Fibroblast of lung (primary cell): ENCODE results near the gene BTG4. TPM values are rescaled to one million over a fixed set of nuclear protein-coding genes. Genes with fewer than 3 reads are reported as not detected.

Experiments
- DNase-seq, 2 donors: peaks; one replicate each; pipeline versions ENCODE4 v3.0.0 to v3.0.0-alpha.2; 2010; ENCODE audit warnings: low read depth in 2 of 2
- H2AFZ ChIP-seq: 2 replicates; pipeline ENCODE4 v1.5.1; 2012; ENCODE audit warnings: low read length, control low read depth, inconsistent platforms
- H3K27ac ChIP-seq: 2 replicates; pipeline ENCODE4 v1.5.1; 2011; ENCODE audit warnings: low read length, control low read depth; ENCODE audit not compliant: insufficient read depth
- H3K27me3 ChIP-seq: 2 replicates; pipeline ENCODE4 v1.5.1; 2011; ENCODE audit warnings: mild to moderate bottlenecking, low read length; ENCODE audit not compliant: control insufficient read depth, insufficient read depth
- H3K36me3 ChIP-seq: 2 replicates; pipeline ENCODE4 v1.5.1; 2011; ENCODE audit warnings: low read length; ENCODE audit not compliant: control insufficient read depth, insufficient read depth
- H3K4me1 ChIP-seq: 2 replicates; pipeline ENCODE4 v1.5.1; 2011; ENCODE audit warnings: low read length; ENCODE audit not compliant: control insufficient read depth, insufficient read depth; ENCODE audit errors: extremely low read depth
- H3K4me2 ChIP-seq: 2 replicates; pipeline ENCODE4 v1.5.1; 2011; ENCODE audit warnings: low read length, control low read depth; ENCODE audit not compliant: insufficient read depth; ENCODE audit errors: extremely low read depth
- H3K4me3 ChIP-seq, 4 experiments: fragments of 200-600 bp in 1 of 4; sonication (generic) in 1 of 4; replicated peaks in 1 of 4; 2 replicates each; pipeline ENCODE4 v1.5.1; 2011 to 2016; ENCODE audit warnings: low read length in 4 of 4, low read depth in 3 of 4, mild to moderate bottlenecking in 3 of 4, control low read depth in 2 of 4, inconsistent platforms in 1 of 4, mixed read lengths in 1 of 4; ENCODE audit not compliant: insufficient read depth in 1 of 4; ENCODE audit errors: control extremely low read depth in 1 of 4
- H3K79me2 ChIP-seq: 2 replicates; pipeline ENCODE4 v1.5.1; 2012; ENCODE audit warnings: mild to moderate bottlenecking, low read length, inconsistent platforms; ENCODE audit not compliant: control insufficient read depth, insufficient read depth
- H3K9ac ChIP-seq: 2 replicates; pipeline ENCODE4 v1.5.1; 2011; ENCODE audit warnings: mild to moderate bottlenecking, low read length, control low read depth; ENCODE audit not compliant: insufficient read depth
- H3K9me3 ChIP-seq: 2 replicates; pipeline ENCODE4 v1.5.1; 2012; ENCODE audit warnings: low read depth, low read length; ENCODE audit not compliant: control insufficient read depth, insufficient read depth
- H4K20me1 ChIP-seq: 2 replicates; pipeline ENCODE4 v1.5.1; 2011; ENCODE audit warnings: low read length; ENCODE audit not compliant: control insufficient read depth, insufficient read depth; ENCODE audit errors: extremely low read depth
- CTCF ChIP-seq, 2 donors: IDR thresholded peaks in 1 of 2; conservative IDR thresholded peaks in 1 of 2; 1 replicate in 1 of 2; 2 replicates in 1 of 2; pipeline ENCODE4 v1.5.1; 2011 to 2012; ENCODE audit warnings: low read length in 2 of 2, control low read depth in 1 of 2, inconsistent platforms in 1 of 2, low read depth in 1 of 2, mild to moderate bottlenecking in 1 of 2
- EZH2 ChIP-seq: IDR thresholded peaks from 2 replicates; pipeline ENCODE4 v1.5.1; 2012; ENCODE audit warnings: low read length, control low read depth, mild to moderate bottlenecking; ENCODE audit errors: missing control alignments
- polyA plus RNA-seq, 2 donors: library from polyadenylated mRNA; depleted of rRNA in 1 of 2; stranded (reverse) in 1 of 2; unstranded in 1 of 2; fragments of >200 nt; gene quantifications; 2 replicates each; pipeline ENCODE4 v1.2.1, GENCODE V29; 2011 to 2012; ENCODE audit warnings: missing spikeins in 1 of 2
- total RNA-seq: library from RNA; depleted of rRNA; stranded (reverse); fragments of >200 nt; gene quantifications from 2 replicates; pipeline ENCODE4 v1.2.1, GENCODE V29; 2014

Gene BTG4
- total and polyA plus RNA-seq, 2 donors (not counting 1 experiment from before 2014, with no cell fraction given): 0.08 to 0.33 TPM

GRCh38 chr11:111537336-111537860 is 25.2 kb upstream of the BTG4 start:
- no peaks in the 10 kb centered on the region for H3K27me3 ChIP-seq
- DNase-seq: no peak
- H3K9ac ChIP-seq: no peak overlapping the region
- peaks cover 7% of the 10 kb centered on the region for H3K4me1 ChIP-seq
- H2AFZ ChIP-seq: no peak overlapping the region
- H4K20me1 ChIP-seq: no peaks in the 10 kb centered on the region
- no peak overlapping the region for H3K27ac ChIP-seq
- H3K9me3 ChIP-seq: no peaks in the 10 kb centered on the region
- H3K4me2 ChIP-seq: no peak overlapping the region
- no peaks in the 10 kb centered on the region for H3K36me3 ChIP-seq
- no peak for TF ChIP-seq EZH2
- no peak for TF ChIP-seq CTCF (conservative IDR thresholded peaks at IDR 0.05 in 1 of 2, IDR thresholded peaks at IDR 0.05 in 1 of 2; ENCODE audit: low read depth in 1 of 2, low read length in 2 of 2)
- H3K4me3 ChIP-seq: no peak overlapping the region
- H3K79me2 ChIP-seq: no peaks in the 10 kb centered on the region

- H3K79me2 ChIP-seq: no peaks in the 10 kb centered on the region
- no peak overlapping the region for H2AFZ ChIP-seq
- H3K4me1 ChIP-seq: peaks cover 15% of the 10 kb centered on the region
- no peaks in the 10 kb centered on the region for H3K9me3 ChIP-seq
- H3K4me3 ChIP-seq: no peak overlapping the region
- no peak overlapping the region for H3K27ac ChIP-seq
- DNase-seq: no peak
- H3K9ac ChIP-seq: no peak overlapping the region
- H3K27me3 ChIP-seq: no peaks in the 10 kb centered on the region
- H3K36me3 ChIP-seq: no peaks in the 10 kb centered on the region
- no peaks in the 10 kb centered on the region for H4K20me1 ChIP-seq
- no peak overlapping the region for H3K4me2 ChIP-seq
- TF ChIP-seq EZH2 (no peak), CTCF (conservative IDR thresholded peaks at IDR 0.05 in 1 of 2, IDR thresholded peaks at IDR 0.05 in 1 of 2; ENCODE audit: low read depth in 1 of 2, low read length in 2 of 2) (no peak)
Measured at GRCh38 chr11:111535281-111535680, 23.1 kb upstream of the BTG4 start.

GRCh38 chr11:111532365-111532709 is 20.2 kb upstream of the BTG4 start:
- Histone ChIP-seq H3K27ac (no peak overlapping the region), H3K4me2 (no peak overlapping the region), H3K4me1 (peaks cover 12% of the 10 kb centered on the region), H3K4me3 (no peak overlapping the region), H3K9me3 (no peaks in the 10 kb centered on the region), H4K20me1 (no peaks in the 10 kb centered on the region), H3K36me3 (no peaks in the 10 kb centered on the region), H2AFZ (no peak overlapping the region), H3K27me3 (no peaks in the 10 kb centered on the region), H3K9ac (no peak overlapping the region), H3K79me2 (no peaks in the 10 kb centered on the region)
- no peak for DNase-seq
- TF ChIP-seq CTCF (conservative IDR thresholded peaks at IDR 0.05 in 1 of 2, IDR thresholded peaks at IDR 0.05 in 1 of 2; ENCODE audit: low read depth in 1 of 2, low read length in 2 of 2) (no peak), EZH2 (no peak)
